Transverse colon (tissue), 4 donors: ENCODE results near the gene CLDN20.

Experiments
- CTCF ChIP-seq, 5 experiments: fragments of 200-600 bp in 3 of 5; fragments of 450-650 bp in 2 of 5; sonication (generic) in 3 of 5; IDR thresholded peaks; 1 replicate in 2 of 5; 2 replicates in 3 of 5; pipeline ENCODE4 v1.5.1; 2016 to 2017; ENCODE audit warnings: antibody characterized with exemption in 5 of 5, inconsistent platforms in 3 of 5, mild to moderate bottlenecking in 2 of 5, moderate library complexity in 1 of 5
- POLR2A ChIP-seq: fragments of 450-650 bp; IDR thresholded peaks from one replicate; pipeline ENCODE4 v1.6.1; 2016; ENCODE audit warnings: antibody characterized with exemption, mild to moderate bottlenecking, moderate library complexity
- POLR2AphosphoS5 ChIP-seq, 3 donors: sonication (generic); formaldehyde crosslinking; IDR thresholded peaks; one replicate each; pipeline ENCODE4 v1.6.1; 2016; ENCODE audit warnings: antibody characterized with exemption in 3 of 3

GRCh38 chr6:155264693-155265320 is 994 bp downstream of the CLDN20 start:
- no peak for TF ChIP-seq CTCF (IDR thresholded peaks at IDR 0.05)
- no peak for TF ChIP-seq POLR2AphosphoS5 (IDR thresholded peaks at IDR 0.05)
- no peak for TF ChIP-seq POLR2A
